ENCODE measurements around the gene TTC13.

The TTC13 gene

GRCh38 chr1:230943048-230943593 is 35.5 kb downstream of the TTC13 start:
- FAIRE-seq, result peak; percentile 15

DNA sequence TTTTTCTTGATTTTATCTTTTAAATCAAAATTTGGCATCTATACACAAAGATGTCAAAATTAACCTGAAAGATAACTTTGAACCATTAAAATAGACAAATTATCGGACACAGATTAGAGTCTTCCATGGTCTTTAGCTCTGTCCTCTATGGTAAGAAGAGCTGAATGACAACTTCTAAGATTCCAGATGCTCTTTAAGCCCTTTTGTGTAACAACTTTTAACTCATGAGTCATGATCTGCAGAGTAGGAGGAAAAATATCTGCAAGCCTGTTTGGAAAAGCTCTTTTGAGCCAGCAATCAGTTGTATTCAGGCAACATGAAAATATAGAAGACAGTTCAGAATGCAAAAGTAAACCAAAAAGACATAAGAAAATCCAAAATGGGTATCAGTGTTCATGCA is 37.8 kb downstream of the TTC13 start:
- FAIRE-seq, result no peak

GRCh38 chr1:230939806-230940489 is 38.7 kb downstream of the TTC13 start:
- no peak for FAIRE-seq

- FAIRE-seq, result no peak
Observed at GRCh38 chr1:230938924-230939368, 39.7 kb downstream of the TTC13 start.

DNA sequence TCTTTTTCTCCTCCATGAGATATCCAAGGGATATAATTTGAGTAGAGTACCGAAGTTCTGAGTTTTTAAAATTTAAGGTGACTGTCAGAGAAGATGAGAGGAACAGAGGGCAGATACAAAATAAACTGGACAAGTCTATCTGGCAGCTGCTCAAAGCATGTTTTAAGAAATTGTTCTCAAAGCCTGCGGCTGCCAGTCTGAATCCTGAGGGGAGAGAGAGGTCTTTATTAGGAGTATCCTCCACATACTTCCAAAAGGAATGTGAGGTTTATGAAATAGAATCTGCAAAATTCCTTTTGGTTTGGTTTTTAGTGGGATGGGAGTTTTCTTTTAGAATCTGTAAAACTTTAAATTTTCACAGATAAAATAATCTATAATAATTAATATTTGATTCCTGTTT is 41.3 kb downstream of the TTC13 start:
- no peak for FAIRE-seq

DNA sequence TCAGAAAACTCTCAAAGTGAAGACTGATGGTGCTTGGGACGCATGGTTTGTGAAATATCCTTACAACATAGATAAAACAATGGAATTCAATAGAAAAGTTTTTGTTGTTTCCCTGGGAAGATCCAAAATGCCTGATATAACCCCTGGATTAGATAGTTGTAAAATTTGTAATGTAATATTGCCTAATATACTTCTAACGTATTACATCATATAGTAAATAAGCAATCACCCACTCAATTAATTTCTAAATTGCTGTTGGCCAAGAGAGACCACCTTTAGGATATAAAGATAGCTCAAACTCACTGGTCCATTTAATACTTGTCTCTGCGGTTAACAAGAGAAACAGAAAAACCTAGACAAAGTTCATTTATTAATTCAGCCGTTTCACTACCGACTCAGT is 42.2 kb downstream of the TTC13 start:
- no peak for FAIRE-seq

DNA sequence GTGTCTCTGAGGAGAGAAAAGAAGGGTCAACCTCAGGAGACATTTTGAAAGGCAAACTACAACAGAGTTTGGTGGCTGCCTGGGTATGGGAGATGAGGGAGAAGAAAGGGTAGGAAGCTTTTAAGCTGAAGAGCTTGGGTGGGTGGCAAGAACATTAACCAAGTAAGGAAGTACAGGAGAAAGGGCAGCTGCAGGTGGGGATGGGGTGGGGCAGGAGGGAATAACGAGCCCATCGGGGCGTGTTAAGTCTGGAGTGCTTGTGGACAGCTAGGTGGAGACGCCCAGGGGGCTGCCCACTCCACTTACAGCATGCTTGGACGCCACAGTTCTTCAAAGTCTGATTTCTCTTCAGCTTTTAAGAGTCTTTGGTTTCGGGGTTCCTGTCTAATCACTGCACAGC is 42.8 kb downstream of the TTC13 start:
- no peak for FAIRE-seq

- FAIRE-seq, result no peak
Observed at GRCh38 chr1:230930986-230931385, 47.7 kb downstream of the TTC13 start.

GRCh38 chr1:230926182-230926581 is 52.5 kb downstream of the TTC13 start:
- FAIRE-seq, result no peak

- FAIRE-seq, result no peak
Observed at GRCh38 chr1:230925608-230926007, 53.1 kb downstream of the TTC13 start.

DNA sequence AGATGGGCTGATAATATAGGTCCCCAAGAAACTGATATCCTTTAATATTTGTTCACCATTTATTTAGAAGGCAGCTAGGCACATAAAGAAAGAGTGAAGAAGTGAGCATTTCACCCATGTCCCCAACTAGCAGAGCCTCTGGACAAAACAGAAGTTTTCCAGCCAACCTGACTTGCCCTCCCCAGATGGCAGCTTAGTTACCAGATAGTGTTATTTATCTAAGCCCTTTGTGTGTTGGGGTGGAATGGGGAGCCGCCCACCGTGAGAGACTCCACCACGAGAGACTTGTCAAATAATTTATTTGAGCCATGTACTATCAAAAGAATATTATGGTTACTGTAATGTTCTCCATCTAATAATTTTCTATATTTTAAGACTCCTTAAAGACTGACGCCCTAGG is 55.5 kb downstream of the TTC13 start:
- FAIRE-seq, result no peak

- no peak for FAIRE-seq
Observed at GRCh38 chr1:230922620-230923019, 56.0 kb downstream of the TTC13 start.

GRCh38 chr1:230919207-230919606 is 59.5 kb downstream of the TTC13 start:
- FAIRE-seq, result no peak

DNA sequence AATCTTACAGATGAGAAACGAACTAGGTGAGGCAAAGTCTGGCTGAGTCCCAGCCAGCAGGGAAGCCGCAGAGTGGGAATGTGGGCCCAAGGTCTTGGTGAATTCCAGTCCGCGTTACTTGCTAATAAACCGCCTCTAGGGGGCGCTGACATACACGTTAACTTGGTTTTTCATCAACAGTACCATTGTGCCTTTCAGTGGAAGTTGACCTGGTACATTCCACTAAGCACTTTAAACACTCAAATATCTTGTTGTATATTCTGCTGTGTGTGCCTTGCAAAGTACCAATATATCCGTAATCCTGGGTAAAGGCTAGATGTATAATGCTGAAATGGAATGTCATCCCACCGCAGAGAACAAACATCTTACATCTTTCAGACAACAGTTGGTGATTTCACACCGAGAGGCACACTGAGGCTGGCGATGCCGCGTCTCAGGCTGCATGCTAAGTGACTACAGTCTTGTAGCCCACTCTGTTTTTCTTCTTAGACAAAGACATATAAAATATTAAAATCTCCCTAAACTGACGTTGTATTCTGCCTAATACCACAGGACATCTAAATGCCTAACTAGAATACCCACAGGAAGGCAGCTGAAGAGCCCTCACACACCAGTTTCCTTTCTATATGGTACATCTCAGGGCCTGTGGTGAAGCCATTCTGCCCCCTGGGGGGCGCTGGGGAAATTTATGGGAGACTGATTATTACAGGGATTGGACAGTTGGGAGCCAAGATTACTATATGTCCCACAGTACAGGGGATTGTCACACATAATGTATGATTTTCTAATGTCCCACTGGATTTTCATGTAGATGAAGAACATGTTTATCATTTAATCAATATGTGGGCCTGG is 61.2 kb downstream of the TTC13 start:
- peak; percentile 79 for FAIRE-seq

- no peak for FAIRE-seq
Observed at GRCh38 chr1:230916587-230917283, 61.9 kb downstream of the TTC13 start.

- FAIRE-seq, result no peak
Observed at GRCh38 chr1:230915078-230915477, 63.6 kb downstream of the TTC13 start.

GRCh38 chr1:230913496-230913895 is 65.2 kb downstream of the TTC13 start:
- FAIRE-seq, result no peak

DNA sequence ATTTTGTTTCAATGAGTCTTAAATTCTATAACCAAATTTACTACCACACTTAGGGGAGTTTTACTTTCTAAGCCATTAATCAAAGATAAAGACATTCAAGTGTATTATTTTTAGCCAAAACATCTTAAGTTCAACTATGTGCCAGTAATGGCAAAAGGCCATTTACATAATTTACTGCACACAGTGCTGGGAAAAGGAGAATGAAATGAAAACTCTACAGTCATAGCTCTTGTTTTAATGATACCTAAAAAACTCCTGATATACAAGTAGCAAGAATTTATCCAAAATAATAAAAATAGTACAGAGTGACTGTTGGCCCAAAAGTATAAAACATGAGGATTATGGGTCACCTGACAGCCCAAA is 67.9 kb downstream of the TTC13 start:
- FAIRE-seq, result no peak

DNA sequence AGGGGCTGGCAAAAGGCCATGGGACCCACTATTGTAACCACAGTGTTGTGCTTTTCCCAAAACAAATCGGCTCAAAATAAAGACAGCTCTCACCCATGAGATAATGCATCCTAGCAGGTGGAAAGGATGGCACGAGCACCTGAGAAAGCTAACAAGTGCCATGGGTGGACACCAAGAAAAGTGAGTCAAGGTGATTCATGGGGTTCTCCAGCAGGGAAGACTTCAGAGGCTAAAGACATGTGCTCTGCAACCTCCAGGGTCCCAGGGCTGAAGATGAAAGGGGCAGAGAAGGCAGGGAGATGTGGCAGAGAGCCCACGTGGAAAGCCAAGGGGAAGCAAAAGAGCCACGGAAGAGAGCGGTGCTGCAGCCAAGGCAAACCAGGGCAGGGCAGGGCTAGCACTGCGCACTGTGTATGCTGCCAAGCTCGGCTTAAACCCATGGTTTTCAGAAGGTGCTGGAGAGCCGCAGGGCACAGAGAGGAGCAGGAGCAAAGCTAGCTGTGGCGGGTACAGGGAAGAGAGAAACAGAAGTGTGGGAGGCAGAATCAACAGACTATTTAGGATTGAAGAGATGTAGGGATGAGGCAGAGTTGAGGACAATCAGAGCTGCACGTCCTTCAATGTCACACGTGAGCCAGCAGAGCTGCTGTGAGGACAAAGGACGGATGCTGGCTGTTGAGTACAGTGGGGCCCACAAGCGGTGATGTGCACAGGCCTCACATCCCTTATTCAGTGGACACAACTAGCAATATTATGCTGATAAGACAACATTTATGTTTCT is 68.5 kb downstream of the TTC13 start:
- no peak for FAIRE-seq

DNA sequence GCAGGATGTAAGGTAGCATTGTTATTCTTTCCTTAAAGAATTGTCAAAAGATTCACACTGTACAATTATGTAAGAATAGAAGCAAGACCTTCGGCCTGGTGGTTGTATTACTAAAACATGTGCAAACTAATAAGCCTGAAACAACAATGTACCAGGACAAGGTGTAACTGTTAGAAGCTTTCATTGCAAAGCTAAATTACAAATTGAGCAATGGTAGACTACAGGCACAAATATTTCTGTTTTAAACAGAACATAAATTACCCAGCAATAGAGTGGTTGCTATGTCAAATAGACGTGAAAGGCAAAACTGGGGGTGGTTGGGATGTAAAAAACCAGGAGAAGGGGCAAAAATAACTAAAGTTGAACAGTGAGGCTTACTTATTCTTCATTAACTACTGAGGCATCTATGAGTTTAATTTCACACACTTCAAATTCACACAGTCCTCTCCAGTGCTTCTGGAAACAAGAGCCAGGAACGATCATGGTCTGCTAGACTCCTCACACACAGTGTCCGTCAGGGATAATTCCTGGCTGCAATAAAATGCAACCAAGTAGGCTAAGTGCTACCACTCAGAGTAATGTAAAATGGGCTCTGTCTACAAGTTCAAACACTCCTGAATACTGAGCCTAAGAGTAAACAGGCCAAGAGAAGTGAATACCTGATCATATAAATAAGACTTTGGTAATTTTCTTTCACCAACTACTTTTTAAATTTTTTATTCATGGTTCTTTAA is 71.0 kb downstream of the TTC13 start:
- no peak for FAIRE-seq

DNA sequence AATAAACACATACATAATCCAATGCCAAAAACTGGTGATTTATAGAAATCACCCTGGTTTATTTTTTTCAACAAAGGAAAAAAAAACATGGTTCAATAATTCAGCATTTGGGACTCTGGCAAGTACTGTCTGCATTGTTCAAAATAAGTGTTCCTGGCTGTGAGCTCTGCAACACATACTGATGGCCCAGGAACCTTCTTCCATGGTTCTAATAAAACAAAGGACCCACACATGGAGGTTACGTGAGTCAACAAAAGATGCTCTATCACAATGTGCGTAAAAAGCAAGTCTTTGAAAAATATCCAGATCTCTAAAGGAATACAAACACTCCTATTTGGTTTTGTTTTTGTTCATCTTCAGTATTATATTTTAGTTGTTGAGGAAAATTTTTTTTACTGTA is 72.4 kb downstream of the TTC13 start:
- no peak for FAIRE-seq

- FAIRE-seq, result no peak
Observed at GRCh38 chr1:230905733-230906132, 72.9 kb downstream of the TTC13 start.

All from G401.6 (cell line).